Astrocyte of the cerebellum (primary cell): Measurements from ENCODE around the gene PDZK1.

Experiments
- DNase-seq: peaks from one replicate; pipeline ENCODE4 v3.0.0-alpha.2; 2011; ENCODE audit warnings: low read depth
- H3K4me3 ChIP-seq: 2 replicates; pipeline ENCODE4 v1.5.1; 2011; ENCODE audit warnings: mild to moderate bottlenecking, low read depth, low read length, moderate library complexity
- CTCF ChIP-seq: IDR thresholded peaks from 2 replicates; pipeline ENCODE4 v1.5.1; 2012; ENCODE audit warnings: low read length, low read depth, moderate library complexity, mild to moderate bottlenecking; ENCODE audit errors: missing control alignments
- in situ Hi-C: cut with HindIII; loops from 2 replicates; pipeline ENCODE4 v1.10.0; 2017; ENCODE audit warnings: low sequenced_read_pairs

PDZK1 gene

DNA sequence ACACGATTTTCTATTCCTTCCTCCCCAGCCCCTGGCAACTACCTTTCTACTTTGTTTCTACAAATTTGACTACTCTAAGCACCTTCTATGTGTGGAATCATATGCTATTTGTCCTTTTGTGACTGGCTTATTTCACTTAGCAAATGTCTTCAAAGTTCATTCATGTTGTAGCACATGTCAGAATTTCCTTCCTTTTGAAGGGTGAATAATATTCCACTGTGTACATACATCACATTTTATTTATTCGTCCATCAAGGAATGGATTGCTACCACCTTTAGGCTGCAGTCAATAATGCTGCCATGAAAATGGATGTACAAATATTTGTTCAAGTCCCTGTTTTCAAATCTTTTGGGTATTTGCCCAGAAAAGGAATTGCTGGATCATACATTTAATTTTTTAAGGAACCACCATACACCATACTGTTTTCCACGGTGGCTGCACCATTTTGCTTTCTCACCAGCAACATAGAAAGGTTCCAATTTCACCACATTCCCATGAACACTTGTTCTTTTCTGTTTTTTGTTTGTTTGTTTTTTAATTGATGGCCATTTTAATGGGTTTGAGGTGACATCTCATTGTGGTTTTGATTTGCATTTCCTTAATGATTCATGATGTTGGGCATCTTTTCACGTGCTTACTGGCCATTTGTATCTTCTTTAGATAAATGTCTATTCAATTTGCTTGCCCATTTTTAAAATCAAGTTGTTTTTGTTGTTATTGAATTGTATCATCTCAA is 3.3 kb upstream of the PDZK1 start:
- no peak for DNase-seq
- in situ Hi-C loops, result no loop called here
- H3K4me3 ChIP-seq, result no peak overlapping the region
- no peak for TF ChIP-seq CTCF

DNA sequence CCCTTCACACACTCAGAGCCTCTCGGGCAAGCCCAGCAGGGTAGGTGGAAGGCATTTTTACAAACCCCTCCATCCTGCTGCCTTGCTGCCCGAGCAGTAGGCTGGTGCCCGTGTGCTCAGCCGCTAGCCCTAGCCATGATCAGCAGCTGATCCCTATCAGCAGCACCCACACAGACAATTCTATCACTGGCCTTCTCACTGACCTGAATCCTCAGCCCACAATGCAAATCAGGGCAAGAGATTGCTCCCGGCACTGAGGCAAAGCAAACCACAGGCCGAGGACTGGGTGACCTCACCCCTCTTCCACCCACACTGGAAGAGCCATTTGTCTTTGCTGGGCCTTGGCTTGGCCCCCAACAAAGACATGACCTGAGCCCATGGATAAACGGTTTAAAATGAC is 895 bp upstream of the PDZK1 start:
- DNase-seq, result no peak
- TF ChIP-seq CTCF, result no peak
- in situ Hi-C loops, result no loop called here
- H3K4me3 ChIP-seq, result no peak overlapping the region

- H3K4me3 ChIP-seq, result no peak overlapping the region
- no peak for DNase-seq
- TF ChIP-seq CTCF, result no peak
- in situ Hi-C loops, result no loop called here
Observed at GRCh38 chr1:145706086-145706664, 993 bp downstream of the PDZK1 start.

DNA sequence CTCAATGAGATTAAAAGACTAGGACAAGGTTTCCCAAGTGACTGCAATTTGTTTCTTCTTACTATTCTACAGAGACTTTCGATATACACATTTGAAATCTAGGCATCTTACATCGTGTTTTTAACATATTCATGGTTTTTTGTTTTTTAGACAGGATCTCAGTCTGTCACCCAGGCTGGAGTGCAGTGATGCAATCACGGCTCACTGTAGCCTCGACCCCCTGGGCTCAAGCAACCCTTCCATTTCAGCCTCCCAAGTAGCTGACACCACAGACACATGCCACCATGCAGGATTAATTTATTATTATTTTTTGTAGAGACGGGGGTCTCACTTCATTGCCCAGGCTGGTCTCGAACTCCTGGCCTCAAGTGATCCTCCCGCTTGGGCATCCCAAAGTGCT is 1.5 kb downstream of the PDZK1 start:
- no peak for DNase-seq
- in situ Hi-C loops, result no loop called here
- H3K4me3 ChIP-seq, result no peak overlapping the region
- TF ChIP-seq CTCF, result no peak

DNA sequence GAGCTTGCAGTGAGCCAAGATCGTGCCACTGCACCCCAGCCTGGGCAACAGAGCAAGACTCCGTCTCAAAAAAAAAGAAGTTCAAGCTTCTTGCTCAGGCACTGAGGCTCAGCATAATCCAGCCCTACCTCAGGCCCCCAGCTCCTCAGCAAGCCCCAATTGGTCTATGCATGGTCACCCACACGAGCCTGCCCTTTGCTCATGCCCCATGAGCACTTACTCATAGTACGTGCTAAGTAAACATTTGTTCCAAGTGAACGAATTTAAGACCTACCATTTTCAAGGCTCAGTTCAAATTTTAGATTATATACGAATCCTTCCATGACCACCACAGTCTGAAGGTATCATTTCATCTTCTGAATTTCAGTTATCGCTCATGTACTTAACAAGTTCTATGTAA is 4.3 kb downstream of the PDZK1 start:
- no peak for TF ChIP-seq CTCF
- in situ Hi-C loops, result no loop called here
- no peak for DNase-seq
- no peak overlapping the region for H3K4me3 ChIP-seq

- DNase-seq, result no peak
- TF ChIP-seq CTCF, result no peak
- no peak overlapping the region for H3K4me3 ChIP-seq
- in situ Hi-C loops, result no loop called here
Observed at GRCh38 chr1:145702052-145702451, 5.1 kb downstream of the PDZK1 start.
